HUES48 (cell line): ENCODE measurements around the gene BCAS3.
"Not testable (repeated sequence)": the region's sequence is repeated elsewhere in the genome, so short reads cannot be mapped to it uniquely, and the experiment has no call there.

Source experiments
- H3K27ac ChIP-seq: one replicate; pipeline ENCODE4 v1.7.0; 2013; ENCODE audit warnings: low read depth, low read length, inconsistent platforms
- H3K27me3 ChIP-seq: 2 replicates; pipeline ENCODE4 v1.6.1; 2013; ENCODE audit warnings: mild to moderate bottlenecking, low read length; ENCODE audit not compliant: control insufficient read depth, insufficient read depth
- H3K36me3 ChIP-seq: 2 replicates; pipeline ENCODE4 v1.6.1; 2013; ENCODE audit warnings: low read length; ENCODE audit not compliant: control insufficient read depth, insufficient read depth
- H3K4me1 ChIP-seq: 2 replicates; pipeline ENCODE4 v1.6.1; 2013; ENCODE audit warnings: mild to moderate bottlenecking, low read length; ENCODE audit not compliant: control insufficient read depth, insufficient read depth
- H3K4me3 ChIP-seq: 2 replicates; pipeline ENCODE4 v1.5.1; 2013; ENCODE audit warnings: mild to moderate bottlenecking, low read depth, low read length
- H3K9ac ChIP-seq: 2 replicates; pipeline ENCODE4 v1.6.1; 2013; ENCODE audit warnings: mild to moderate bottlenecking, low read depth, low read length, moderate library complexity
- H3K9me3 ChIP-seq: 2 replicates; pipeline ENCODE4 v1.6.1; 2013; ENCODE audit warnings: low read length; ENCODE audit not compliant: control insufficient read depth, insufficient read depth

Gene BCAS3

DNA sequence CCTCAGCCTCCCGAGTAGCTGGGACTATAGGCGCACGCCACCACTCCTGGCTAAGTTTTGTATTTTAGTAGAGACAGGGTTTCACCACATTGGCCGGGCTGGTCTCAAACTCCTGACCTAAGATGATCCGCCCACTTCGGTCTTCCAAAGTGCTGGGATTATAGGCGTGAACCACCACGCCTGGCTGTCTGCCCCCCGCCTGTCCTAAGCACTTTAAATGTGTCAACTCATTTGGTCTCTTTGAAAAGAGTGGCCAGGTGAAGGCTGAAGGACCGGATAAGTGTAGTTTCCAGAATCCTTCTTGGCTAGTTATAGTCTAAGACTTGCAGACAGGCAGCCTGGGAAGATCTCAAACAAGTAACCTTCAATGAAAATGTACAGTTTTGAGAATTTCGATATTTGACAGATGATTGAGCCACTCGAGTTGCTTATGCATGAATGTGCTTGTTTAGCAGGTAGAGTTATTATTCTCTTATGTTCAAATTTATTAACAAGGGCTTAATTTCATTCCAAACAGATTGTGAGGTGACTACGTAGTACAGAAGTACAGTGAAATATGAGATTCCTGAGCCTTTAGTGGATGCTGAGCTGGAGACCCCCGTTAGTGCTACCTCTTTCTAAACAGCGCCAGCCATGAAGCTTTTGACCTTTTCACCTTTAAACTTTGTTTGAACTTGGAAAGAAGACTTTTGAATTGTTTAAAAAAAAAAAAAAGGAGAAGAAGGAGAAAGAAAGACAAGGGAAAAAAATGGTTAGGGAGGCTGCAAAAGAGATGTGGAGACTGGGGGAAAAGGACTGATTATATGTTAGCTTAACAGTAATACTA lies 557.6 kb downstream of the BCAS3 start:
- Histone ChIP-seq H3K4me1 (peaks cover 23% of the 10 kb centered on the region), H3K9ac (no peak overlapping the region), H3K27me3 (no peaks in the 10 kb centered on the region), H3K27ac (no peak overlapping the region), H3K36me3 (no peaks in the 10 kb centered on the region), H3K4me3 (no peak overlapping the region), H3K9me3 (0 out of 2 replicates have a peak, but pooled peaks cover 6% of the 10 kb centered on the region)

DNA sequence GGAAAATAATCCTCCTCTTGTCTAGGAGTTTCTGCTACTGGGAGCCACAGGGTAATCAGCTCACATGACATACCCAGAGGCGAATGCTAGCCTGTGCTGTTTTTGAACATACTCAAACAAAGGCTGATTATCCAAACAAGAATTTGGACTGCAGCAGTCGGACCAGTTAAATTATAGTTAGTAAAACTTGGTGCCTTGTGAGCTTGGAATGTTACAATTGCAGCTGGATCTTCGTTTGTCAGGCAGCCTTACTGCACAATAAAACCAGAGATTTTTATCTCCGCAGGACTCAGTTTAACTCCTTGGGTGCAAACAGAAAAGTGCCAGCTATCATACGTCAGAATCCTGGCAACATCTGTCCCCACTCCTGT lies 558.2 kb downstream of the BCAS3 start:
- Histone ChIP-seq H3K4me3 (no peak overlapping the region), H3K27me3 (no peaks in the 10 kb centered on the region), H3K27ac (no peak overlapping the region), H3K9me3 (0 out of 2 replicates have a peak, but pooled peaks cover 6% of the 10 kb centered on the region), H3K9ac (no peak overlapping the region), H3K36me3 (no peaks in the 10 kb centered on the region), H3K4me1 (peaks cover 23% of the 10 kb centered on the region)

DNA sequence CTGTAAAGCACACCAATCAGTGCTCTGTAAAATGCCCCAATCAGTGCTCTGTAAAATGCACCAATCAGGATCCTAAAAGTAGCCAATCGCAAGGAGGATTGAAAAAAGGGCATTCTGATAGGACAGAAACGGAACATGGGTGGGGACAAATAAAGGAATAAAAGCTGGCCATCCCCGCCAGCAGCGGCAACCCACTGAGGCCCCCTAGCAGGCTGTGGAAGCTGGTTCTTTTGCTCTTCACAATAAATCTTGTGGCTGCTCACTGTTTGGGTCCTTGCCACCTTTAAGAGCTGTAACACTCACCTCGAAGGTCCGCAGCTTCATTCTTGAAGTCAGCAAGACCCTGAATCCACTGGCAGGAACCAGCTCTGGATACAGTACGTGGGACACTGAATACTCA lies 559.6 kb downstream of the BCAS3 start:
- Histone ChIP-seq H3K9ac (no peak overlapping the region), H3K4me3 (no peak overlapping the region), H3K27me3 (no peaks in the 10 kb centered on the region), H3K4me1 (peaks cover 23% of the 10 kb centered on the region), H3K36me3 (no peaks in the 10 kb centered on the region), H3K27ac (no peak overlapping the region), H3K9me3 (0 out of 2 replicates have a peak, but pooled peaks cover 6% of the 10 kb centered on the region)

DNA sequence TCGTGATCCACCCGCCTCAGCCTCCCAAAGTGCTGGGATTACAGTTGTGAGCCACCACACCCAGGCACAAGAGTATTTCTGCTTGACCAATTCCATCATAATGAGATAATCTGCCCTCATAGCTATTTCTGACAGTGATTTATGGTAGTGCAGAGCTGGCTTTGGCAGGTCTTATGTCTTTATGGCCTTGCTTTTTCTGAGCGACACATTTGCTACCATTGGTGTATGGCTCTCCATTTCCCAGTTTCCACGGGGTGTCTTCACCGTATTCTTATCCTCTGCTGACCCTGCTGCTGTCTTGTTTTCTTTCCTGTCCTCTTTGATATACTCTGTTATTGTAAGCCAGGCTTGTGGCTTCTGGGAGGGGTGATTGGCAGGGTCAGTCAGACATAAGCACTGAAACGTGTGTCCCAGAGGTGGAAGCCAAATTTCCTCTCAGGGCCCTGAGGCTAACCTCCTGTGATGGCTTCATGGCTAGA lies 560.8 kb downstream of the BCAS3 start:
- Histone ChIP-seq H3K9ac (no peak overlapping the region), H3K4me3 (no peak overlapping the region), H3K9me3 (0 out of 2 replicates have a peak, but pooled peaks cover 6% of the 10 kb centered on the region), H3K4me1 (peaks cover 23% of the 10 kb centered on the region), H3K27ac (no peak overlapping the region), H3K36me3 (no peaks in the 10 kb centered on the region), H3K27me3 (no peaks in the 10 kb centered on the region)

DNA sequence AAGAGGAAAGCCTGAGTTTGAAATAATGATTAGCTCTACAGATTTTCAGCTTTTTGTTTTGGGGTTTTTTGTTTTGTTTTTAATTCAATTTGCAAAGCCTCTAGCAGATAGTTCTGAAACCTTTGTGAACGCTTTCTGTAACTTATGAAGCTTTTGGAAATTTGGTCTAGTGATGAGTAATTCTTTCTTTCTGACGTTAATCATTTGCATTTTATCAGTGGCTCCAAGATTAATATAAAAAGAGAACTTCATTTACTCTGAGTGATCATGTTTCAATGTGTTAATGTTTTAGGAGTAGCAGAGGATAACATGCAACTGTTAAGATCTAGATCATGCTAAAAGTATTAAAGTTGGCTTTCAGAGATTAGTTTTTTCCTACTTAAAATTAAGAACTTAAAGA lies 561.7 kb downstream of the BCAS3 start:
- H3K27me3 ChIP-seq: no peaks in the 10 kb centered on the region
- peaks cover 14% of the 10 kb centered on the region for H3K4me1 ChIP-seq
- no peak overlapping the region for H3K27ac ChIP-seq
- no peaks in the 10 kb centered on the region for H3K36me3 ChIP-seq
- H3K4me3 ChIP-seq: no peak overlapping the region
- H3K9me3 ChIP-seq: 0 out of 2 replicates have a peak, but pooled peaks cover 6% of the 10 kb centered on the region
- H3K9ac ChIP-seq: no peak overlapping the region

DNA sequence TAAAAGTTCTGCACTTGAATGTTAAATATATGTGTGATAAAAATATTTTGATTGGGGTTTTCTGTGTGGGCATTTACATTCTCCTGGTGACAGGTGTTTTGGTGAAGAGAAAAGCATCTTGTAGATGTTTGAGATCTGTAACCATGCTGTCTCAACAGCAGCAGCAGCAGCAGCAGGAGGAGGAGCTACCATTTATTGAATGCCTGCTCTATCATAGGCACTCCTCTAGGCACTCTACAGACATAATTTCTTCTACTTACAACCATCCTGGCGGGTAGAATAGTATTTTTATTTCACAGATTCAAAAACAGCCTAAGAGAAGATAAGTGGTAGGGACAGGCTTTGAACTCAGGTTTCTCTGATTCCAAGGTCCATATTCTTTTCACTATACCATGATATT lies 562.3 kb downstream of the BCAS3 start:
- H3K9me3 ChIP-seq: 0 out of 2 replicates have a peak, but pooled peaks cover 6% of the 10 kb centered on the region
- peaks cover 14% of the 10 kb centered on the region for H3K4me1 ChIP-seq
- H3K27ac ChIP-seq: no peak overlapping the region
- no peak overlapping the region for H3K4me3 ChIP-seq
- H3K9ac ChIP-seq: no peak overlapping the region
- no peaks in the 10 kb centered on the region for H3K27me3 ChIP-seq
- no peaks in the 10 kb centered on the region for H3K36me3 ChIP-seq

DNA sequence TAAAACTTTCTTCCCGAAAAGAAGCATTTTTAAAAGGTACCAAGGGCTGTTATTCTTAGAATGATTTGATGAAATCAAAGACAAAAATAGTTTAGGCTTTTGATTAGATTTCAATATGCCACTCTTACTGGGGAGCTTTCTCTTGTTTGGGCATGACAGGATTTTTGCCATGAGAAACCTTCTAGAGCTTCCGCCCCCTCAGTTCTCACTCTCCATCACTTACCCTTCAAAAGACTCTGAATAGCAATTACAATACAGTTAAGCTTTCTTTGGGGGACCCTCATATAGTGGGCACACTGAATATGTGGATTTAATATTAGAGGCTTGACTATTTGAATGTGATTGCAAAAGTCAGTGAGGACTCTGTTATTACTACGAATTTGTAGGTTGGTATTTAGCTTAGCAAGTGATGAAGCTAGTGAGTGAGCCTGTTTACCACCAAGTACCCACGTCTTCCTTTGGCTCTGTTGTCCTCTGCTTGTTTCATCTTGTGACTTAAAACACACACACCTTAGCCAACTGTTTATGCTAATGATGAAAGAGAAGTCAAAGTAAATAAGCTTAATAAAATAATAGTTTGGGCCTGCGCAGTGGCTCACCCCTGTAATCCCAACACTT lies 563.3 kb downstream of the BCAS3 start:
- H3K9ac ChIP-seq: no peak overlapping the region
- H3K4me1 ChIP-seq: peaks cover 13% of the 10 kb centered on the region
- H3K9me3 ChIP-seq: 0 out of 2 replicates have a peak, but pooled peaks cover 6% of the 10 kb centered on the region
- H3K4me3 ChIP-seq: no peak overlapping the region
- no peaks in the 10 kb centered on the region for H3K36me3 ChIP-seq
- no peaks in the 10 kb centered on the region for H3K27me3 ChIP-seq
- H3K27ac ChIP-seq: no peak overlapping the region

DNA sequence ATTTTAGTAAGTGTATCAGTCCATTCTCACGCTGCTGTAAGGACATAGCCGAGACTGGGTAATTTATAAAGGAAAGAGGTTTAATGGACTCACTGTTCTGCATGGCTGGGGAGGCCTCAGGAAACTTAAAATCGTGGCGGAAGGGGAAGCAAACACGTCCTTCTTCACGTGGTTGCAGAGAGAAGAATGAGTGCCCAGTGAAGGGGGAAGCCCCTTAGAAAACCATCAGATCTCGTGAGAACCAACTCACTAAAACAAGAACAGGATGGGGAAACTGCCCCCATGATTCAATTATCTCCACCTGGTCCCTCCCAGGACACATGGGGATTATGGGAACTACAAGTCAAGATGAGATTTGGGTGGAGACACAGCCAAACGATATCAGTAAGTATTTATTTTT lies 567.3 kb downstream of the BCAS3 start:
- H3K4me3 ChIP-seq: not testable (repeated sequence)
- peaks cover 25% of the 10 kb centered on the region for H3K4me1 ChIP-seq

DNA sequence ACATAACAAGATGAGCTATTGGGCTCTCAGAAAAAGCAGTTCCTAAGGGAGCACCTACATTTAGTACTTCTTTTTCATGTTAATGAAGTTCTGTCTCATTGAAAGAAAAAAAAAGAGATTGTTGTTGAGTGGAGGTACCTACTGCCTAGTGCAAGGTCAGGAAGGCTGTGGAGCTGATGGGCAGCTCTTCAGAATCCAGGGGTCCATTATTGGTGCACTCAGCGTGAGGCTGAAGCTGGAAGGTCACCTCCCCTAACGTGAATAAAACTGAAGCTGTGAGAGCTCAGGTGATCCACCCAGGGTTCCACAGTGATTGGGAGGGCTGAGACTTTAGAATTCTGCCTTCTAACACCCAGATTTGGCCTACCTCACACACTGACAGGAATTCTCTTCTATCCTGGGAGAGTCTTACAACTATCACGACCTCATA lies 568.1 kb downstream of the BCAS3 start:
- H3K4me1 ChIP-seq: peaks cover 25% of the 10 kb centered on the region
- H3K4me3 ChIP-seq: no peak overlapping the region
- H3K36me3 ChIP-seq: no peaks in the 10 kb centered on the region
- H3K27ac ChIP-seq: peak overlapping the region; percentile 87
- no peaks in the 10 kb centered on the region for H3K9me3 ChIP-seq
- no peaks in the 10 kb centered on the region for H3K27me3 ChIP-seq
- H3K9ac ChIP-seq: no peak overlapping the region

More for the DNA sequence above, 567.3 kb downstream of the BCAS3 start:
- H3K9me3 ChIP-seq, H3K9ac ChIP-seq, H3K36me3 ChIP-seq, H3K27me3 ChIP-seq: not testable (repeated sequence)
- peak overlapping the region; percentile 87 for H3K27ac ChIP-seq

DNA sequence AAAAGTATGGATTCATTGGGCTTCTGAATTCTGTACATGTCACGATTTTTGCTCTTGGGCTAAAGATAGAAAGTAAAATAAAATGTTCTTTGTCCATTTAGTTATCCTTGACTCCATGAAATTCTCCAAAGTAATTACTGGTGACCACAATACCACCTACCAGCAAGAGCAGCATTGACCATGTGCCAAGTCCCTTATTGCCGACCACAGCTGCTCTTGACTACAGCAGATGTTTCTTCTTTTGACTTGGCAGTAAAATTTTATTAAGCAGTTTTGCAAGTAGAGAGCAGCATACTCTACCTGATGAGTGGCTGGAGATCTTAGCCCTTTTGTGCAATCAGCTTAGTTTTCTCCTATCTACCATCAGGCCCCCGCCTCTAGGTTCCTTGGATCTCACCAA lies 569.8 kb downstream of the BCAS3 start:
- Histone ChIP-seq H3K27ac (no peak overlapping the region), H3K27me3 (no peaks in the 10 kb centered on the region), H3K9me3 (no peaks in the 10 kb centered on the region), H3K4me3 (no peak overlapping the region), H3K36me3 (no peaks in the 10 kb centered on the region), H3K4me1 (peaks cover 25% of the 10 kb centered on the region), H3K9ac (no peak overlapping the region)

DNA sequence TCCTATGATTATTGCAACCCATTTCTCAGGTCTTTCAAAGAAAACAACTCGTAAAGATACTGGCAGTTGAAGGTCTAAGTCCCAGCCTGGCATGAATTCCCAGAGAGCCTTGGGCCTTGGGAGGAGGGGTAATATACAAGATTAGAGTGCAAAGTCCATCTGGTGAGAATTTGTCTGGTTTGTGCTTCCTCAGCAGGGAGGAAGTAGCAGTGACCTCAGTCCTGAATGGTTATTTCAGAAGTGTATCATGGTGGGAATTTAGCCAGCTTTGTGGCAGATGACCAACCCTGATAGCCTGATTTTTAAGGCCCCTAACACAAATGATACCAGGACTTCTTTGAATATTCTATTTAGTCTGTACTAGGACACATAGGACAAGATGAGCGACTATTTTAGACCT lies 570.7 kb downstream of the BCAS3 start:
- no peaks in the 10 kb centered on the region for H3K27me3 ChIP-seq
- no peak overlapping the region for H3K27ac ChIP-seq
- no peak overlapping the region for H3K9ac ChIP-seq
- no peaks in the 10 kb centered on the region for H3K9me3 ChIP-seq
- peaks cover 27% of the 10 kb centered on the region for H3K4me1 ChIP-seq
- no peak overlapping the region for H3K4me3 ChIP-seq
- no peaks in the 10 kb centered on the region for H3K36me3 ChIP-seq
